Hematopoietic multipotent progenitor cell treated with erythropoietin and hydrocortisone succinate and interleukin-3 and kit ligand, for 6 days (in vitro differentiated cells): Measurements from ENCODE around the gene BLTP3B.
A peak's percentile ranks its signal among the peaks of the same experiment; 100 is the strongest.

Source experiments
- DNase-seq: peaks from one replicate; pipeline ENCODE4 v3.0.0-alpha.2; 2015

The BLTP3B gene

GRCh38 chr12:100163416-100164152 is 20.9 kb upstream of the BLTP3B start:
- DNase-seq: peak; percentile 94

GRCh38 chr12:100159391-100160104 is 16.9 kb upstream of the BLTP3B start:
- no peak for DNase-seq

- no peak for DNase-seq
Measured at GRCh38 chr12:100158535-100158934, 15.9 kb upstream of the BLTP3B start.

- no peak for DNase-seq
Measured at GRCh38 chr12:100157427-100157821, 14.8 kb upstream of the BLTP3B start.

GRCh38 chr12:100156731-100157426 is 14.2 kb upstream of the BLTP3B start:
- DNase-seq: no peak

- DNase-seq: peak; percentile 88
Measured at GRCh38 chr12:100154474-100155247, 12.0 kb upstream of the BLTP3B start.

GRCh38 chr12:100153131-100153530 is 10.5 kb upstream of the BLTP3B start:
- no peak for DNase-seq

GRCh38 chr12:100151769-100152168 is 9.1 kb upstream of the BLTP3B start:
- no peak for DNase-seq

- DNase-seq: no peak
Measured at GRCh38 chr12:100146252-100146651, 3.6 kb upstream of the BLTP3B start.

GRCh38 chr12:100145643-100146042 is 3.0 kb upstream of the BLTP3B start:
- DNase-seq: no peak

GRCh38 chr12:100141998-100142850 is 450 bp downstream of the BLTP3B start:
- DNase-seq: peak; percentile 64

- DNase-seq: peak; percentile 83
Measured at GRCh38 chr12:100141666-100141997, 1.0 kb downstream of the BLTP3B start.

- DNase-seq: no peak
Measured at GRCh38 chr12:100138803-100139098, 3.9 kb downstream of the BLTP3B start.

GRCh38 chr12:100138048-100138802 is 4.4 kb downstream of the BLTP3B start:
- DNase-seq: peak; percentile 77

GRCh38 chr12:100133200-100133599 is 9.5 kb downstream of the BLTP3B start:
- no peak for DNase-seq

GRCh38 chr12:100128512-100128908 is 14.2 kb downstream of the BLTP3B start:
- DNase-seq: peak; percentile 68

- DNase-seq: peak; percentile 80
Measured at GRCh38 chr12:100127766-100128511, 14.7 kb downstream of the BLTP3B start.

GRCh38 chr12:100123316-100124095 is 19.2 kb downstream of the BLTP3B start:
- DNase-seq: no peak

GRCh38 chr12:100120355-100120754 is 22.3 kb downstream of the BLTP3B start:
- DNase-seq: no peak

GRCh38 chr12:100115291-100115690 is 27.4 kb downstream of the BLTP3B start:
- no peak for DNase-seq
